NCI-H146 treated with DMSO at 0.1 percent for 48 hours (cell line): ENCODE data around the gene EMP2.
"Not testable (repeated sequence)": the region's sequence is repeated elsewhere in the genome, so short reads cannot be mapped to it uniquely, and the experiment has no call there.

ENCODE experiments used
- DNase-seq: peaks from one replicate; lab custom pipeline; 2025; ENCODE audit not compliant: unreplicated experiment; lab: John Stamatoyannopoulos, UW

EMP2 gene

DNA sequence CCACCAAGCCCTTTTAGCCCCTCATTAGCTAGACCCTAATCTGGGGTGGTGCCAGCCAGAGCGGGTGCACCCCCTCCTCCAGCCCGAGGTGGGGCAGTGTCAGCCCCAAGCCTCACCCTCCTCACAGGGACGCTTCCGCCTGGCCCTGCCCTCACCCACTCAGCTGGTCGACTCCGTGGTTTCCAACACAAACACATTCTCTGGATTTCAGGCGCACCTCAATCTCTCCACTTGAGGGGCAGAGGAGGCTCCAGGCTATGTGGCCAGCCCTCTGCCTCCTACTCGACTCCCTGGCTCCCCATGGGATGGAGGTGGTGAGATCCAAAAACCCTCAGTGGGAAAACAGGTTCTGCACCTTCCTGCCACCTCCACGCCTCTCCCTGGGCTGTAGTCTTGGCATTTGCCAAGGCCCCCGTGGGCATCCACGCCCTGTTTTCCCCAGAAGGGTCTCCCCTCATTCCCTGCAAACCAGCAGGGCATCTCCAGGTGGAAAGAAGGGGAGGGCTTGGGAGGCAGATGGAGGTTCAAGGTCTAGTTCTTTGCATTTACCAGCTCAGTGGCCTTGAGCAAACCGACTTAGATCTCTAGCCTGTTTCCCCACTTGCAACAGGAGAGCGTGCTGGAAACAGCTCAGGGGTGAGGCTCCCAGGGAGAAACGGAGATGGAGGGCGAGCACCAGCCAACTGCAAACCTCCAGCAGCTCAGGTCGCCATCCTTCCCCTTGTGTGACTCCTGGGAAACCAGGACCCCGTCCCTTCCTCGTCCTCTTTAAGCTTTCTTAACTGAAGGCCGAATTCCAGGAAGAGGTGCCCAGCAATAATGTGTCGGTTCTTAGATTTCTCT lies 1.7 kb downstream of the EMP2 start:
- no peak for DNase-seq

DNA sequence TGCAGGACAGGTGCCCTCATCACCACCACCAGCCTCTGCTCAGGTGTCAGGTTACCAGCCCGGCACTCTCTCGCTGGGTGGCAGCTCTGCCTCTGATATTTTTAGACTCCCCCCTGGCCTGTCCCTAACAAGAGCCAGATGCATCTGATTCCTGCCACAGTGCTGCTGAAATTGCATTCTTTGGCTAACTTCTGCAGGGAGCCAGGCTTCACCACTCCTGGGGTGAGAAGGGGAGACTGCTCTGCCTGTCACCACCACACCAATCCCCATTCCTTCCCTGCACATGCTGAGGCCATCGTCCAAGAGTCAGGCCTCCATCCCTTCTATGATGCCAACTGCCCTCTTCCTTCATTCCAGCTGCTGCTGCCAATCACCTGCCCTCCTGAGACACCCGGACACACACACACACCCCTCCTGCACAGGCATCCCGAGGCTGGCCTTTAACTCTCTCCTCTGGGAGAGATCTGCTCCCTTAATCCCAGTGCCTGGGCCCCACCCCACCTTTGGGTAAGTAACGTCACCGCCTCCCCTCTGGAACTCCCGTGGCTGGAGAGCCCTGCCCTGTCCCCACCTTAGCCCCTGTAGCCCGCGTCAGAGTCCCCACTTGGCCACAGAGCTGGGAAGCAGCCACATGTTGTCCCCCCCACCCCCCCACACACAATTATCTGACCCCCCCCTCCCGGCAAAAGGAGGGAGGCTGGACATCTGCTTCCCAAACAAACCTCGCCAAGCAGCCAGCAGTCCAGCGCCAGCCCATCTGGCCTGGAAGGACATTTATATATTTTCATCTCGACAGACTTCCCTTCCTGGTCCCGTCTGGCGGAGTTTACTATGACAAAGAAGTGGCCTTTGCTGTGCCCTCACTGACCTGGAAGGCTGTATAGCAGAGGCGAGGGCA lies 2.8 kb downstream of the EMP2 start:
- no peak for DNase-seq

DNA sequence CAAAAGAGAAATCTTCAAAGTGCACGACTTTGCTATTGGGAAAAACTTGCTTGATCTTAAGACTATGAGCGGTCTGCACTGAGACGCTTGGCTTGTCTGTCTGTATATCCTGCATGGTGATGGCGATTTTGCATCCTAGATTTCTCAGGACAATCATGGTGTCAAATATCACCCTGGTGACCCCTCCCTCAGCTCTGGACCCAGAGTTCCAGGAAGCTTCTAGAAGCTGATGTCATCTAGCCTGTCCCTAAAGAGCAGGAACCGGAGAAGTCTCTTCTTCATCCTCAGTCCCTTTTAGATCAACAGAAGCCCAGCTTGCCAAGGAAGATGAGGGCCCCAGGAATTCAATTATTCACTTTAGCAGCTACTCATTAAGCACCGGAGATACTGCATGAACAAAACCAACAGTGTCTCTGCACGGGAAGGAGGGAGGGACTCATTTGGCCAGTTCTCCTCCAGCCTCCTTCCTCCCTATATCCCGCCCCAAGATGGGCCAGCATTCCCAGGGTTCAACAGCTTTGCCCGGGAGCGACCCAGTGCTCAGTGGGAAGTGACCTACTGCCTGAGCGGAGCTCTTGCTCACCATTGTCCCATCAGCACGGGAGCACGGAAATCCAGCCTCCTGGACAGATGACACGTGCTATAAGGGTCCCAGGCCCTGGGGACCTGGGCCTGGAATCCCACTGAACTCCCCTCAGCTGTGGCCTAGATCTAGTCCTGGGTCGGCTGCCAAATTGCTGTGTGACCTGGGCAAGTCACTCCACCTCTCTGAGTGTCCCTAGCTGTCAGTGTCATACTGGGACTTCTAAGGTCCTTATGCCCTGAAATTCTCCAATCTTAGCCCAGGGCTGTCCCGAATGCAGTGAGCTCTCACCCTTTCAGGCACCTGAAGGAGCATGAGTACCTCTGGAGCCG lies 3.8 kb downstream of the EMP2 start:
- DNase-seq, result no peak

DNA sequence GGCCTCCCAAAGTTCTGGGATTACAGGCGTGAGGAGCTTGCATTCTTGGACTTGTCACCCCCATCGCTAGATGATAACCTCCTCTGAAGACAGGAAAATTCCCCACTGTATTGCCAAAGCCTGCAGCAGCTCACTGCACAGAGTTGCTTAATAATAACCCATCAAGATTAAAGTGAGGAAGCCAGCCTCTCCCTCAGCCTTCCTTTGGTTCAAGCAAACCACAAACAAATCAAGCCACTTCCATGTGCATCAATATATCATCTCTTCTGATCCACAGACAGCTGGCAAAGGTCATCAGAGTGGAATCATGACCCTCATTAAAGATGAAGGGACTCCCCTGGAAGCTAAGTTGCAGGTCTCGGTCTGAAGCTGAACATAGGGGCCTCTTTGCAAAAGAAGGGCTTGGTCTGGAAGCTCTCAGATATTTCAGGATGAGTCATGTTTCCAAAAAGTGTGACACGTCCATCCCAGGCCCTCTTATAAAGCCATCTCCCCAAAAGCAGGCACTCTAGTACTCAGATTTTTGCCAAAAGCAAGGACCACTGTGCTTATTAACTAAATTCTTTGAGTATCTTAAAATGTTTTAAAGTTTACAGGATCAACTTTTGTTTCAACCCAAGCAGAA lies 4.8 kb downstream of the EMP2 start:
- DNase-seq, result no peak

DNA sequence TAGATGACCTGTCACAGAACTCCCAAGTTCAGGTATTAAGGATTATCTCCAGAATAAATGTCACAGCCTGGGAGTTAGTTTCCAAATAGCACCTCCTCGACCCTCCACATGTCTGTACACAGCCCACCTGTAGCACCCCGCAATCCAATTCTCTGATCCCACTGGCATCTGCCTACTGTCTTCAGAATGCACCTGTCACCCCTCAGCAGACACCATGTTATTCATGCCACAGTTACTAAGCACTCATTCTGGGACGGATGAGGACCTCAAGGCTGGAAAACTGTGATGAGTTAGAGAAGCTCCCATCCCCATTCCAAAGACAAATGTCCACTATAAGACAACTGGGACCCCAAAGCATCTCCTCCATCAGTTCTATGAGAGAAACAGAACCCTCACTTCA lies 7.8 kb downstream of the EMP2 start:
- no peak for DNase-seq

DNA sequence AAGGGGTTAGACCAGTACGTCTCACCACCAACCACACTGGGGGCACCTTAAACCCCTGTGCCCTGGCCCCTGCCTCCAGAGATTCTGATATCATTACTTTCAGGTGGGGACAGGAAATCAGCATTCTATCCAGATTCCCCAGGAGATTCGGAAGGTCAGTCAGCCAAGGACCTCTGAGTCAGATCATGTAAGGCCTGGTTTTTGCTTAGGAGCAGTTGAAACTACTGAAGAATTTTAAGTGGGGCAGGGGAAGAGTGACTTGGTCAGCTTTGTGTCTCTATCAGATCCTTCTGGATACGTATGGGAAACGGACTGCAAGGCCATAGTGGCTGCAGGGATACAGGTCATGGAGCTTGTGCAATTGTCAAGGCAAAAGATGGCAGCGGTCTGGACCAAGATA lies 9.0 kb downstream of the EMP2 start:
- DNase-seq, result no peak

DNA sequence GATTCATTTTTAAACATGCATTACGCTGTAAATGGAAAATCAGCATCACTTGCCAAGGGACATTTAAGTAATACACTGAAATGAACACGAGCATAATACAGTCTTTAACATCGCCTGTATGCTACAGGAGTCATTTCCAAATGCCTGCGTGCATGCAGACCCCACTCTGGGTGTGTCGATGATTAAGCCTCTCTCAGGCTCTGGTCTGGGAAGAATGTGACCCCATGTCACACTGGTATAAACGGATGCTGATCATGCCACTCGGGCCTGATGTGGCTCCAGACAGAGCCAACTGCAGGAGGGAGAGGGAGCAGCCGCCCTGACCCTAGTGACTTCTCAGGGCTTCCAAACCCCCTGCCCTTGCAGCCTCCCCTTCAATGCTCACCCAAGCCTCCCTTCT lies 10.8 kb downstream of the EMP2 start:
- no peak for DNase-seq

DNA sequence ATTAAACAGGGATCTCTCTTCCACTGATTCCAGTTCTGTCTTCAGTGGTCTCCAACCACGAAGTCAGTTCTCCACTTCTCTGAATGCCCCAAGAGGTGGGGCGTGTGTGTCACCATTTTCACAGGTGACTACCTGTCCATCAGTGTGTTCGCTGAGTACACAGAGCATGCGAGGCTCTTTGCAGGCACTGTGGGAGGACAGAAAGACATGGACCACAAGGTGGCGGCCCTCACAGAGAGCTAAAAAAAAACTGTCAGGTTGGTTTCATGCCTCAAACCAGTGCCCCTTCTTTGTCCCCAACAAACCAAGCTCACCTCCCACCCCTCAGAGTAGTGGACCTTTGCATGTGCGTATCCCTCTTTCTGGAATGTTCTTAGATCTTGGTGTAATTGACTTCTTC lies 13.8 kb downstream of the EMP2 start:
- no peak for DNase-seq

DNA sequence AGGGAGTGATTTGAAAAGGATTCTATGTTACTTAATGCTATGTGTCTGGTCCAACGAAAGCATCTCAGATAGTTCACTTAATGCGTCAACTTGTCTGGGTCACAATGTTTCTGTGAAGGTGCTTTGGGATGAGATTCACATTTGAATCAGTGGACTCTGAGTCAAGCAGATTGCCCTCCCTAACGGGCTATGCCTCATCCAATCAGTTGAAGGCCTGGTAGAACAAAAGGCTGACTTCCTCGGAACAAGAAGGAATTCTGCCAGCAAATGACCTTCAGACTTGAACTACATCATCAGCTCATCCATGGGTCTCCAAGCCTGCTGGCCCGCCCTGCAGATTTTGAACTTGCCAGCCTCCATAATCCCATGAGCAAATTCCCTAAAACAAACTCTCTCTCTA lies 15.2 kb downstream of the EMP2 start:
- DNase-seq, result no peak

DNA sequence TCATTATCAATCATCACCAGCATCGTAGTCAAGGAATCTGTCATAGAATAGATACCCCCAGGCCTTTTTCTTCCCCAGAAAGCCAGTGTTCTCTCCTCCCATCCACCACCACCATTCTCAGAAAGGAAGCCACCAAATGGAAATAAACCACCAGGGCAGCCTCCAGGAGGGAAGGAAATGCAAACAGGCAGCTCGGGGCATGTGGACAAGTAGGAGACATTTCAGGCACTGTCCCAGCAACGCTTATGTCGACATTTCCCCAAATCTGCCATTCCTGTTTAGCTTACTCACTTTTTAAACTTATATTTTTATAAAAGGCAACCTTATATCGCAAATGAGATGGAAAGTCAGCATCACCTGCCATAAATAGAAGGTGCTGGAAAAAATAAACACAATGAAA lies 15.8 kb downstream of the EMP2 start:
- no peak for DNase-seq

DNA sequence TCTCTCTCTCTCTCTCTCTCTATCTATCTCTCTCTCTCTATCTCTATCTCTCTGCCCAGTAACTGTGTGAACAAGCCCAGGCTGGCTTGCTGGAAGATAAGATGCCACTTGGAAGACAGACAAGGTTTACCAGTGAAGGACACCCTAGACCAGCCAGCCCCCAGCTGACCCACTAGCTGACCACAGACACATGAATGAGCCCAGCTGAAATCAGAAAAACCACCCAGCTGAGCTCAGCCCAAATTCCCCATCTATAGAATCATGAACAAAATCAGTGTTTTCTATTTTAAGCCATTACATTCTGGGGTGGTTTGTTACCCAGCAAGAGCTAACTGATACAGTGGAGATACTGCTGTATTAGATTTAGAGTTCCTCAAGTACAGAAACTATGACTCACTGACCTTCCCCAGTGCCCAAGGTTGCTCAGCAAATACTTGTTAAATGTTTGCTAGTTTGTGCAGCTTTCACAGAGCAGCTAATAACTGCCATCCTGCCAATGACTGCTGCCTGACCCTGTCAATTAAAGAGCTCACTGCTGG lies 18.0 kb downstream of the EMP2 start:
- DNase-seq, result no peak

DNA sequence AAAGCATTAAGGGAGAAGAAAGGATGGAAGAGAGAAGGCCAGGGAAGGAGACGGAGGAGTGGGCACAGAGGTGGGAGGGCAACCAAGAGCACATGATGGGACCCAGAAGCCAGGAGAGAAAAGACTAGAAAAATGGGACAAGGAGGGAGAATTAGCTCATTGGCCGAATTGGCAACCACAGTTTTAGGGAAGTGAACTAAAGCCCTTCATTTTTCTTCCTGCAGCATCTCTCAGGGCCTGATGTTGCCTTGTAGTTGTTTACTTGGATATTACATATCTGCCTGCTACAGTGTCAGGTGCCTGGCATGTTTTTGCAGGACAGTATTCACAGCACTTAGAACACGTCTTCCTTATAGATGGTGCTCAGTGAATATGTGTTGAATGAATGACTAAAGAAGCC lies 19.0 kb downstream of the EMP2 start:
- no peak for DNase-seq

DNA sequence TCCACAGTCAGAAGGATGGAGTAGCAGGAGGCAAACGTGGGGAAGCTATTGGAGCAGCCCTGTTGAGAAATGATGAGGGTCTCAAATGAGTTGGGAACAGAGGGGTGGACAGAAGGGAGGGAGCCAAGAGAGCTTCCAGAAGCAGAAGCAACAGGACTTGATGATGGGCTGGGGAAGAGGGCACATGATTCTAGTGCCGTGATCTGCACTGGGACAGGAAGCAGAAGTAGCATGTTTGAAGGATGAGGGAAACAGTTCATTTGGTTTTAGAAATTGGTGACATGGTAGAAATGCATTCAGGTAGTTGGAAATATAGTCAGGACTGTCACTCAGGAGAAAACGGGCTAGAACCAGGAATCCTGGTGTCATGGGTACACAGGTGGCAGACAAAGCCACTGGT lies 19.4 kb downstream of the EMP2 start:
- DNase-seq, result no peak

DNA sequence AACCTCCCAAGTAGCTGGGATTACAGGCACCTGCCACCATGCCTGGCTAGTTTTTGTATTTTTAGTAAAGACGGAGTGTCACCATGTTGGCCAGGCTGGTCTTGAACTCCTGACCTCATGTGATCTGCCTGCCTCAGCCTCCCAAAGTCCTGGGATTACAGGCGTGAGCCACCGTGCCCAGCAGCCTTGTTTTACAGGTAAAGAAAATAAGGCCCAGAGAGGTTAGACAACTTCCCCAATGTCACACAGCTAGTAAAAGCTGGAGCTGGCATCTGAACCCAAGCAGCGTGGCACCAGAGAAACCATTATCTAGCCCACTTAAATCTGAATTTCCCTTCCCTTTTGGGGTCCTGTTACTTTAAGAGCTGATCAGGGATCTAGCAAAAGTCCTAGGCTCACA lies 20.6 kb downstream of the EMP2 start:
- DNase-seq, result not testable (repeated sequence)

DNA sequence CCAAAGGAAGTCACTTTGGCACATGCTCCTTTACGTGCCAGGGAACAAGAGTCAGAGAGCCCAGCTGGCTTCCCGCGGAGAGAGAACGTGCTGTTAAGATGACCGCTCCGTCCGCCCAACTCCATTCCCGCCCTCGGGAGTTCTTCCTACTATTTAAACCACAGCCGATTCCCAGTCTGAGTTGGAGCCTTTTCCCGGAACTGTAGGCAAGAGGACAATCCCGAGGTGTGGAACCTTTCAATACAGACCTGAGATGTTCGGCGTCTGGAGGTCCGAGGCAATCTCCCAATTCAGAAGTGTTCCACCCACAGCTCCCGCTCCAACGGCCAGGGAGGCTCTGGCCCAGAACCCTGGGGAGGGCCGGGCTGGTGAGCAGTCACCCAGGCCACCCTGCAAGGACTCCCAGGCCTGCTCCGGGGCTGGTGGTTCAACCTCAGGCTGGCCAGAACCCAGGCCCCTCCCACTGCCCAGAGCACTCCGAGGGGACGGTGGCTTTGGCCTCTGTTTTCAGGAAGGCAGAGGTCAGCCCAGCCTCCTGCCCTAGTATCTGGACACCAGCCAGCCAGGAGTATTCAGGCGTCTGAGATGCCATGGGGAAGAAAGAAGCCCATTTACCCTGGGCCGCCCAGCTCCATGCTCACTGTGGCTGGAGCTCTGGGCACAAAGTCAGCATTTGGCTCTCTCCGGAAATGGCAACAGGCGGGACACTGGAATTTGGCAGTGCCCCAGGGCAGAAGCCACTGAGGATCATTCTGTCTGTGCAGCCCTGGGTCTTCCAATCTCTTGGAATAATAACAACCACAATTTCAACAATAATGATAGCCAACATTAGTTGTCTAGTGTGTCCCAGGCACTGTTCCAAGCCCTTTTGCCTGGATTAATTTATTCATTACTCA lies 21.4 kb downstream of the EMP2 start:
- DNase-seq, result no peak

DNA sequence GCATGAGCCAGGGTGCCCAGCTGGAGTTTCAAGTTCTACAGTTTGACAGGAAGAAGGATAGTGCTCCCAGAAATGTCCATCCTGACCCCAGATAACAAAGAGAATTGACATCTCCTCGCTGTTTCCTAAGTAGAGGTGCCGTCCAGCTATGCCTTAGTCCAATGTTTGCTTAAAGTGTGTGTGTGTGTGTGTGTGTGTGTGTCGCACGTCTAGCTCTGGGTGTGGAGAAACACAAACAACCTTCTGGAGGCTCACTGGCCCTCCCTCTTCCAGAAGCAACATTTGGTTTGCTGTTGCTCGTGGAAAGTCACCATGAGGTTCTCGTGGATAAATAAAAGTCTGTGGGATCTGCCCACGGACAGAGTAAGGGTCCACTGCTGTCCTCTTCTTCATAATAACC lies 22.1 kb downstream of the EMP2 start:
- DNase-seq, result no peak

DNA sequence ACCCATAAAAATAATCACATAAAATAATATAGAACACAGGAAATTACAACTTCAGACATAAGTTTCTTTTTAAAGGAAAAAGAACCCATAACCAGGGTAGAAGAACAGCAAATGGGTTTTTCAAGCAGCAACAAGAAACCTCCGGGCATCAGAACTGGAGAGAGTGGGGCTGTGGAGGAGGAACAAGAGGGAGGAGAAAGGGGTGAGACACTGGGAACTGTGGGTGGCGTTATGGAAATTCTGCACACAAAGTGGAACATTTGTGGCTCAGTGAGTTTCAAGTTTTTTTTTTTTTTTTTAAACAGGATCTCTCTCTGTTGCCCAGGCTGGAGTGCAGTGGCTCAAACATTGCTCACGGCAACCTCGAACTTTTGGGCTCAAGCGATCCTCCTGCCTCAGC lies 22.6 kb downstream of the EMP2 start:
- no peak for DNase-seq

DNA sequence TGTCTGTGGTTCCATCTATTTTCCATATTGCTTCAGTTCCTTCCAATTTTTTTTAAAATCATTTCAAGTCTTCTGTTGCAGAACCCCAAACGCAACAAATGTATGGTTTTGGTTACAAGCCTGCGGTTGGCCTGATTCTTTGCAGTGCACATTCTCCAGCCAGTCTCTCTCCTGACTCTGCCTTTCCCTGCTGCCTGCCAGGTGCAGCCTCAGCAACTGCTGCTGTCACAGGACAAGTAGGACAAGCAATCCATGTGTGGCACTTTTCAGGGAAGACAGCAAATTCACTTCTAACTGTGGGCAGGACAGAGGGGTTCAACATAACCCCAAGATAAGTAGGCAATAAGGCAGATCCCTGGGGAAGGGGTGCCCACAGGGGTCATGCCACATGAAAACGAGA lies 24.2 kb downstream of the EMP2 start:
- no peak for DNase-seq

DNA sequence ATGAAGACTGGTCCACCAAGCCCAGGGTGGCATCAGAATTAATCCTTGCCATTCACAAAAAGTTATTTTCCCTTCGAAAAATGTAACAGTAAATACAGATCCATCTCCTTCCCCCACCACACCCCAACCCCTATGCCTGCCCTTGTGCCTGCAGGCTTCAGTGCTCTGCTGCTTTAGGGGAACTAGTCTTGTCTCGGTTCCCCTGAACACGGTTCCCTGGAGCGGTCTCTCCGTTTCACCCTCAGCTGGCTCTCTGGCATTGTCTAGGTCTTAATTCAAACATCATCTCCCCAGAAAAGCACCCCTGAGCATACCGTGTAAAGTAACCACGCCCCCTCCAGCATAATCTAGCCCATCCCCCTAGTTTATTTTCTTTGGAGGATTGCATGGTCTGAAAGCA lies 25.8 kb downstream of the EMP2 start:
- no peak for DNase-seq
